CD4-positive, CD25-positive, alpha-beta regulatory T cell (primary cell): Measurements from ENCODE around the gene TMEM213. TPM values are rescaled to one million over a fixed set of nuclear protein-coding genes. Genes with fewer than 3 reads are reported as not detected.

Source experiments
- ATAC-seq, 2 donors: fragments of 150-1000 bp; cut with Tn5 transposase; one replicate each; pipeline ENCODE4 v1.10.0; 2021; ENCODE audit warnings: low read depth in 2 of 2, moderate number of reproducible peaks in 2 of 2, moderate library complexity in 1 of 2
- DNase-seq, 3 donors: peaks; one replicate each; pipeline versions ENCODE4 v3.0.0 to v3.0.0-alpha.2; 2012 to 2022; ENCODE audit warnings: mixed read lengths in 1 of 3
- H3K27ac ChIP-seq: one replicate; pipeline ENCODE4 v1.7.0; 2013; ENCODE audit warnings: mild to moderate bottlenecking, low read length; ENCODE audit not compliant: insufficient read depth, poor library complexity, severe bottlenecking
- H3K27me3 ChIP-seq: one replicate; pipeline ENCODE4 v1.7.0; 2013; ENCODE audit warnings: low read length; ENCODE audit not compliant: control insufficient read depth, insufficient read depth
- H3K36me3 ChIP-seq: one replicate; pipeline ENCODE4 v1.7.0; 2013; ENCODE audit warnings: mild to moderate bottlenecking, low read length, moderate library complexity; ENCODE audit not compliant: control insufficient read depth, insufficient read depth
- H3K4me1 ChIP-seq: 2 replicates; pipeline ENCODE4 v1.7.0; 2013; ENCODE audit warnings: mild to moderate bottlenecking, low read length; ENCODE audit not compliant: insufficient read depth, control insufficient read depth, poor library complexity, severe bottlenecking
- H3K4me3 ChIP-seq: one replicate; pipeline ENCODE4 v1.7.0; 2013; ENCODE audit warnings: low read depth, mild to moderate bottlenecking, low read length, moderate library complexity
- H3K9me3 ChIP-seq, 2 experiments: 1 replicate in 1 of 2; 2 replicates in 1 of 2; pipeline ENCODE4 v1.7.0; 2013; ENCODE audit warnings: low read length in 2 of 2, mild to moderate bottlenecking in 1 of 2, moderate library complexity in 1 of 2; ENCODE audit not compliant: control insufficient read depth in 2 of 2
- H3K27ac Mint-ChIP-seq, 3 donors: one replicate each; pipeline ENCODE4 v1.8.0; 2020 to 2022; ENCODE audit warnings: mild to moderate bottlenecking in 3 of 3, mixed read lengths in 3 of 3, moderate library complexity in 2 of 3
- H3K27me3 Mint-ChIP-seq: one replicate; pipeline ENCODE4 v1.8.0; 2022; ENCODE audit warnings: mild to moderate bottlenecking, mixed read lengths
- H3K36me3 Mint-ChIP-seq: one replicate; pipeline ENCODE4 v1.8.0; 2020; ENCODE audit warnings: mixed read lengths
- H3K4me1 Mint-ChIP-seq, 4 donors: one replicate each; pipeline ENCODE4 v1.8.0; 2020 to 2022; ENCODE audit warnings: mixed read lengths in 4 of 4, mild to moderate bottlenecking in 1 of 4
- H3K4me3 Mint-ChIP-seq, 4 donors: one replicate each; pipeline ENCODE4 v1.8.0; 2020 to 2022; ENCODE audit warnings: mild to moderate bottlenecking in 4 of 4, mixed read lengths in 4 of 4, moderate library complexity in 3 of 4
- H3K9me3 Mint-ChIP-seq, 7 donors: one replicate each; pipeline ENCODE4 v1.8.0; 2020 to 2022; ENCODE audit warnings: mixed read lengths in 7 of 7, mild to moderate bottlenecking in 3 of 7, moderate library complexity in 2 of 7
- polyA plus RNA-seq, 4 donors: library from polyadenylated mRNA; unstranded; fragments of 300-500 nt; fragmentation: Illumina TruSeq; gene quantifications; one replicate each; pipeline ENCODE4 v1.2.3, GENCODE V29; 2021
- total RNA-seq: library from RNA; stranded (reverse); gene quantifications from one replicate; pipeline ENCODE4 v1.2.3, GENCODE V29; 2022

Gene TMEM213
- total and polyA plus RNA-seq, 5 donors from 2014 or later = 0.21 TPM; not detected in 4

GRCh38 chr7:138878856-138879255, 81.1 kb downstream of the TMEM213 start:
- Mint-ChIP-seq H3K27me3 (no peaks in the 10 kb centered on the region), H3K36me3 (no peaks in the 10 kb centered on the region), H3K27ac (peak overlapping the region in 1 of 3 donors; percentile 6), H3K9me3 (no peaks in the 10 kb centered on the region), H3K4me3 (no peak overlapping the region), H3K4me1 (peaks cover 16 to 29% (median 22%) of the 10 kb centered on the region in 4 donors)
- Histone ChIP-seq H3K4me3 (no peak overlapping the region), H3K4me1 (peaks cover 11% of the 10 kb centered on the region), H3K27me3 (no peaks in the 10 kb centered on the region), H3K27ac (no peak overlapping the region), H3K9me3 (no peaks in the 10 kb centered on the region), H3K36me3 (no peaks in the 10 kb centered on the region)
- DNase-seq (no peak), ATAC-seq (no peak)

- Mint-ChIP-seq H3K9me3 (no peaks in the 10 kb centered on the region), H3K4me1 (peaks cover 16 to 26% (median 21%) of the 10 kb centered on the region in 4 donors), H3K27me3 (no peaks in the 10 kb centered on the region), H3K36me3 (no peaks in the 10 kb centered on the region), H3K4me3 (no peak overlapping the region), H3K27ac (no peak overlapping the region)
- DNase-seq = no peak
- no peaks in the 10 kb centered on the region for H3K27me3 ChIP-seq
- no peak overlapping the region for H3K4me3 ChIP-seq
- peaks cover 11% of the 10 kb centered on the region for H3K4me1 ChIP-seq
- no peak overlapping the region for H3K27ac ChIP-seq
- no peak for ATAC-seq
- H3K36me3 ChIP-seq = no peaks in the 10 kb centered on the region
- H3K9me3 ChIP-seq = no peaks in the 10 kb centered on the region
Observed at GRCh38 chr7:138879356-138879755, 81.6 kb downstream of the TMEM213 start.

GRCh38 chr7:138880881-138881578, 83.2 kb downstream of the TMEM213 start:
- DNase-seq = no peak
- peaks cover 10 to 14% (median 11%) of the 10 kb centered on the region in 4 donors for H3K4me1 Mint-ChIP-seq
- no peaks in the 10 kb centered on the region for H3K27me3 Mint-ChIP-seq
- H3K9me3 Mint-ChIP-seq = no peaks in the 10 kb centered on the region
- Histone ChIP-seq H3K27me3 (no peaks in the 10 kb centered on the region), H3K4me3 (no peak overlapping the region), H3K27ac (no peak overlapping the region), H3K36me3 (no peaks in the 10 kb centered on the region), H3K4me1 (peaks cover 4% of the 10 kb centered on the region), H3K9me3 (no peaks in the 10 kb centered on the region)
- no peak for ATAC-seq
- peak overlapping the region in 1 of 3 donors; percentile 45 for H3K27ac Mint-ChIP-seq
- no peak overlapping the region for H3K4me3 Mint-ChIP-seq
- H3K36me3 Mint-ChIP-seq = no peaks in the 10 kb centered on the region

GRCh38 chr7:138881579-138882188, 83.9 kb downstream of the TMEM213 start:
- ATAC-seq (no peak), DNase-seq (no peak)
- Histone ChIP-seq H3K27ac (no peak overlapping the region), H3K36me3 (no peaks in the 10 kb centered on the region), H3K9me3 (no peaks in the 10 kb centered on the region), H3K4me3 (no peak overlapping the region), H3K27me3 (no peaks in the 10 kb centered on the region), H3K4me1 (no peaks in the 10 kb centered on the region)
- no peaks in the 10 kb centered on the region for H3K27me3 Mint-ChIP-seq
- H3K4me1 Mint-ChIP-seq = peaks cover 8 to 14% (median 10%) of the 10 kb centered on the region in 4 donors
- H3K27ac Mint-ChIP-seq = peak overlapping the region in 2 of 3 donors; percentile 45 to 56
- no peaks in the 10 kb centered on the region for H3K36me3 Mint-ChIP-seq
- no peaks in the 10 kb centered on the region for H3K9me3 Mint-ChIP-seq
- H3K4me3 Mint-ChIP-seq = no peak overlapping the region

- H3K36me3 Mint-ChIP-seq = no peaks in the 10 kb centered on the region
- DNase-seq = no peak
- no peaks in the 10 kb centered on the region for H3K9me3 ChIP-seq
- peak overlapping the region in 2 of 3 donors; percentile 45 to 56 for H3K27ac Mint-ChIP-seq
- no peak overlapping the region for H3K4me3 ChIP-seq
- no peaks in the 10 kb centered on the region for H3K27me3 Mint-ChIP-seq
- ATAC-seq = no peak
- no peaks in the 10 kb centered on the region for H3K36me3 ChIP-seq
- no peaks in the 10 kb centered on the region for H3K4me1 ChIP-seq
- peaks cover 8 to 14% (median 11%) of the 10 kb centered on the region in 4 donors for H3K4me1 Mint-ChIP-seq
- H3K4me3 Mint-ChIP-seq = no peak overlapping the region
- H3K9me3 Mint-ChIP-seq = no peaks in the 10 kb centered on the region
- no peak overlapping the region for H3K27ac ChIP-seq
- H3K27me3 ChIP-seq = no peaks in the 10 kb centered on the region
Observed at GRCh38 chr7:138882249-138882648, 84.5 kb downstream of the TMEM213 start.

GRCh38 chr7:138885383-138886147, 87.8 kb downstream of the TMEM213 start:
- no peaks in the 10 kb centered on the region for H3K36me3 ChIP-seq
- H3K27ac ChIP-seq = no peak overlapping the region
- H3K36me3 Mint-ChIP-seq = no peaks in the 10 kb centered on the region
- no peak overlapping the region for H3K4me3 Mint-ChIP-seq
- DNase-seq = no peak
- peak overlapping the region in 1 of 3 donors; percentile 53 for H3K27ac Mint-ChIP-seq
- no peak for ATAC-seq
- H3K27me3 Mint-ChIP-seq = no peaks in the 10 kb centered on the region
- H3K9me3 Mint-ChIP-seq = no peaks in the 10 kb centered on the region
- H3K4me3 ChIP-seq = no peak overlapping the region
- no peaks in the 10 kb centered on the region for H3K9me3 ChIP-seq
- no peaks in the 10 kb centered on the region for H3K4me1 ChIP-seq
- H3K27me3 ChIP-seq = no peaks in the 10 kb centered on the region
- peaks cover 7 to 19% (median 9%) of the 10 kb centered on the region in 4 donors for H3K4me1 Mint-ChIP-seq

GRCh38 chr7:138886501-138886917, 88.7 kb downstream of the TMEM213 start:
- H3K36me3 ChIP-seq = no peaks in the 10 kb centered on the region
- no peaks in the 10 kb centered on the region for H3K9me3 Mint-ChIP-seq
- peak overlapping the region in 2 of 4 donors; percentile 44 to 61 for H3K4me3 Mint-ChIP-seq
- peak; percentile 24 to 88 (median 74) for DNase-seq
- no peaks in the 10 kb centered on the region for H3K27me3 Mint-ChIP-seq
- H3K36me3 Mint-ChIP-seq = no peaks in the 10 kb centered on the region
- peak overlapping the region; percentile 25 for H3K27ac ChIP-seq
- no peaks in the 10 kb centered on the region for H3K9me3 ChIP-seq
- no peaks in the 10 kb centered on the region for H3K4me1 ChIP-seq
- peak overlapping the region; percentile 9 to 90 (median 88) for H3K27ac Mint-ChIP-seq
- ATAC-seq = peak; percentile 89 to 95
- peaks cover 7 to 19% (median 9%) of the 10 kb centered on the region in 4 donors for H3K4me1 Mint-ChIP-seq
- peak overlapping the region; percentile 30 for H3K4me3 ChIP-seq
- H3K27me3 ChIP-seq = no peaks in the 10 kb centered on the region
